Vagina (tissue), 2 donors: ENCODE results near the gene SETBP1. TPM values are rescaled to one million over a fixed set of nuclear protein-coding genes. Genes with fewer than 3 reads are reported as not detected.

Experiments used
- DNase-seq, 2 donors: peaks; one replicate each; pipeline ENCODE4 v3.0.0-alpha.2; 2017; ENCODE audit errors: extremely low spot score in 2 of 2
- H3K27ac ChIP-seq: fragments of 200-600 bp; sonication (generic); one replicate; pipeline ENCODE4 v1.5.1; 2019
- H3K27me3 ChIP-seq: fragments of 200-600 bp; sonication (generic); one replicate; pipeline ENCODE4 v1.5.1; 2019
- H3K36me3 ChIP-seq, 2 donors: fragments of 200-600 bp; sonication (generic); one replicate each; pipeline ENCODE4 v1.5.1; 2017 to 2019
- H3K4me1 ChIP-seq: fragments of 200-600 bp; sonication (generic); one replicate; pipeline ENCODE4 v1.5.1; 2019
- H3K4me3 ChIP-seq, 2 donors: fragments of 200-600 bp; sonication (generic); 1 replicate in 1 of 2; 2 replicates in 1 of 2; pipeline ENCODE4 v1.5.1; 2016 to 2019
- H3K9me3 ChIP-seq: fragments of 200-600 bp; sonication (generic); one replicate; pipeline ENCODE4 v1.5.1; 2019
- POLR2A ChIP-seq, 2 donors: fragments of 450-650 bp; IDR thresholded peaks; one replicate each; pipeline ENCODE4 v1.6.1; 2017; ENCODE audit warnings: antibody characterized with exemption in 2 of 2, mild to moderate bottlenecking in 2 of 2, moderate library complexity in 2 of 2
- POLR2AphosphoS5 ChIP-seq, 2 donors: sonication (generic); formaldehyde crosslinking; IDR thresholded peaks; one replicate each; pipeline ENCODE4 v1.9.0; 2017; ENCODE audit warnings: antibody characterized with exemption in 2 of 2, mild to moderate bottlenecking in 2 of 2, low read depth in 1 of 2; ENCODE audit not compliant: insufficient read depth in 1 of 2
- intact Hi-C: fragments of 100-400 bp; cut with DNase I; formaldehyde crosslinking; loops from one replicate; pipeline ENCODE4 v1.15.1; 2023
- total RNA-seq: library from RNA; depleted of rRNA; stranded (reverse); fragments of >200 nt; gene quantifications from one replicate; pipeline ENCODE4 v1.2.3, GENCODE V29; 2016
- TF ChIP-seq, protein P1 (sequence below), 3 experiments: fragments of 450-650 bp in 2 of 3; fragments of 200-600 bp in 1 of 3; sonication (generic) in 1 of 3; IDR thresholded peaks; one replicate each; pipeline ENCODE4 v1.5.1; 2017 to 2019; ENCODE audit warnings: antibody characterized with exemption in 3 of 3, mild to moderate bottlenecking in 2 of 3, moderate library complexity in 2 of 3

SETBP1 gene
- total RNA-seq, 1 donor from 2014 or later: 38.1 TPM

- Histone ChIP-seq H3K4me1 (peaks cover 40% of the 10 kb centered on the region), H3K27me3 (no peaks in the 10 kb centered on the region), H3K27ac (no peak overlapping the region), H3K4me3 (no peak overlapping the region), H3K36me3 (no peaks in the 10 kb centered on the region), H3K9me3 (no peaks in the 10 kb centered on the region)
- no peak for DNase-seq
- TF ChIP-seq POLR2AphosphoS5 (IDR thresholded peaks at IDR 0.05; ENCODE audit: insufficient read depth in 1 of 2, low read depth in 1 of 2) (no peak), POLR2A (IDR thresholded peaks at IDR 0.05) (no peak)
- TF ChIP-seq, protein P1, sequence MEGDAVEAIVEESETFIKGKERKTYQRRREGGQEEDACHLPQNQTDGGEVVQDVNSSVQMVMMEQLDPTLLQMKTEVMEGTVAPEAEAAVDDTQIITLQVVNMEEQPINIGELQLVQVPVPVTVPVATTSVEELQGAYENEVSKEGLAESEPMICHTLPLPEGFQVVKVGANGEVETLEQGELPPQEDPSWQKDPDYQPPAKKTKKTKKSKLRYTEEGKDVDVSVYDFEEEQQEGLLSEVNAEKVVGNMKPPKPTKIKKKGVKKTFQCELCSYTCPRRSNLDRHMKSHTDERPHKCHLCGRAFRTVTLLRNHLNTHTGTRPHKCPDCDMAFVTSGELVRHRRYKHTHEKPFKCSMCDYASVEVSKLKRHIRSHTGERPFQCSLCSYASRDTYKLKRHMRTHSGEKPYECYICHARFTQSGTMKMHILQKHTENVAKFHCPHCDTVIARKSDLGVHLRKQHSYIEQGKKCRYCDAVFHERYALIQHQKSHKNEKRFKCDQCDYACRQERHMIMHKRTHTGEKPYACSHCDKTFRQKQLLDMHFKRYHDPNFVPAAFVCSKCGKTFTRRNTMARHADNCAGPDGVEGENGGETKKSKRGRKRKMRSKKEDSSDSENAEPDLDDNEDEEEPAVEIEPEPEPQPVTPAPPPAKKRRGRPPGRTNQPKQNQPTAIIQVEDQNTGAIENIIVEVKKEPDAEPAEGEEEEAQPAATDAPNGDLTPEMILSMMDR (IDR thresholded peaks at IDR 0.05): no peak
- intact Hi-C loops: no loop called here
Measured at GRCh38 chr18:44862112-44862511, 181.4 kb downstream of the SETBP1 start.

DNA sequence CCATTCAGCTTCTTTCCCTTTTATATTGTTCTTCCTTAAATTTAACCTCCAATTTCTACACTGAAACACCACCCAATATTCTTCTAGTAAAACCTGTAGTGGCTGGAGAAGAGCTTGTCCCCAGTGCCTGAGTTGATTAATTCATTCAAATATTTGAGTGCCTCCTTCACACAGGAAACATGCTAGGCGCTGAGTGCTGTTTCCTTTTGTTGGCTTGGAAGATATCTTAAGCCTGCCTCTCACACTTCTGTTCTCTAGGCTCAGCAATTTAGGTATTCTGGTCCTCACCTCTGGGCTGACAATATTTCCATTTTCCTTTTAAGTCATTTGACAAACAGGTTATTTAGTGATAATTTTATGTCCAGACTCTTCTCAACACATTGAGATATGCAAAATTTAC is 185.4 kb downstream of the SETBP1 start:
- Histone ChIP-seq H3K27me3 (no peaks in the 10 kb centered on the region), H3K36me3 (peaks cover 0 to 7% of the 10 kb centered on the region in 2 donors), H3K9me3 (no peaks in the 10 kb centered on the region), H3K4me1 (peaks cover 12% of the 10 kb centered on the region), H3K27ac (no peak overlapping the region), H3K4me3 (no peak overlapping the region)
- intact Hi-C loops: no loop called here
- DNase-seq: no peak
- TF ChIP-seq POLR2AphosphoS5 (IDR thresholded peaks at IDR 0.05; ENCODE audit: insufficient read depth in 1 of 2, low read depth in 1 of 2) (no peak), POLR2A (IDR thresholded peaks at IDR 0.05) (no peak)

DNA sequence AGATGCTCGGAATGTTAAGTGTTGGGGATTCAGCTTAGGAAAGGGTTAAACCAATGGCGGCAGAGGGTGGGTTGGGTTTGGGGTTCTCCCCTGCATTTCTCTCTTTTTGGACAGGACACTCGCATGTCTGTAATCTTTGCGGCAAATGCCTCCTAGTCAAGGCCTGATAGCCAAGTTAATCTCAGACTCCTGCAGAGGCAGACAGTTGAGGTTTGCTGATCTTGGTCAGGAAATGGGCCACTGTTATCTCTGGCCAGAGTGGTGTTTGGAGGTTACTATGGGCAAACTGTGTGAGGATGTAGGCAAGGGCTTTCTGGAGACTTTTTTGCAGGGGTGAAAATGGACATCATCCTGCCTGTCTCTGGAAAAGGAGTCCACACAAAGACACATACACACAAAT is 188.8 kb downstream of the SETBP1 start:
- intact Hi-C loops: no loop called here
- no peak for DNase-seq
- Histone ChIP-seq H3K27me3 (no peaks in the 10 kb centered on the region), H3K4me1 (peaks cover 6% of the 10 kb centered on the region), H3K4me3 (no peak overlapping the region), H3K9me3 (no peaks in the 10 kb centered on the region), H3K27ac (no peak overlapping the region), H3K36me3 (peaks cover 0 to 7% of the 10 kb centered on the region in 2 donors)
- TF ChIP-seq, protein P1 (IDR thresholded peaks at IDR 0.05): no peak
- TF ChIP-seq POLR2AphosphoS5 (IDR thresholded peaks at IDR 0.05; ENCODE audit: insufficient read depth in 1 of 2, low read depth in 1 of 2): no peak
- TF ChIP-seq POLR2A (IDR thresholded peaks at IDR 0.05): no peak

GRCh38 chr18:44870631-44871502 is 190.2 kb downstream of the SETBP1 start:
- no peaks in the 10 kb centered on the region for H3K27me3 ChIP-seq
- H3K4me1 ChIP-seq: peaks cover under 1% of the 10 kb centered on the region
- H3K27ac ChIP-seq: no peak overlapping the region
- no peak for DNase-seq
- intact Hi-C loops: no loop called here
- no peak for TF ChIP-seq POLR2AphosphoS5 (IDR thresholded peaks at IDR 0.05; ENCODE audit: insufficient read depth in 1 of 2, low read depth in 1 of 2)
- no peaks in the 10 kb centered on the region for H3K9me3 ChIP-seq
- H3K4me3 ChIP-seq: no peak overlapping the region
- peaks cover 0 to 7% of the 10 kb centered on the region in 2 donors for H3K36me3 ChIP-seq

- no peaks in the 10 kb centered on the region for H3K27me3 ChIP-seq
- H3K27ac ChIP-seq: no peak overlapping the region
- intact Hi-C loops: no loop called here
- peaks cover 0 to 7% of the 10 kb centered on the region in 2 donors for H3K36me3 ChIP-seq
- no peaks in the 10 kb centered on the region for H3K9me3 ChIP-seq
- H3K4me1 ChIP-seq: no peaks in the 10 kb centered on the region
- DNase-seq: no peak
- H3K4me3 ChIP-seq: no peak overlapping the region
- TF ChIP-seq, protein P1 (IDR thresholded peaks at IDR 0.05): no peak
- TF ChIP-seq POLR2AphosphoS5 (IDR thresholded peaks at IDR 0.05; ENCODE audit: insufficient read depth in 1 of 2, low read depth in 1 of 2) (no peak), POLR2A (IDR thresholded peaks at IDR 0.05) (no peak)
Measured at GRCh38 chr18:44871771-44872170, 191.1 kb downstream of the SETBP1 start.

DNA sequence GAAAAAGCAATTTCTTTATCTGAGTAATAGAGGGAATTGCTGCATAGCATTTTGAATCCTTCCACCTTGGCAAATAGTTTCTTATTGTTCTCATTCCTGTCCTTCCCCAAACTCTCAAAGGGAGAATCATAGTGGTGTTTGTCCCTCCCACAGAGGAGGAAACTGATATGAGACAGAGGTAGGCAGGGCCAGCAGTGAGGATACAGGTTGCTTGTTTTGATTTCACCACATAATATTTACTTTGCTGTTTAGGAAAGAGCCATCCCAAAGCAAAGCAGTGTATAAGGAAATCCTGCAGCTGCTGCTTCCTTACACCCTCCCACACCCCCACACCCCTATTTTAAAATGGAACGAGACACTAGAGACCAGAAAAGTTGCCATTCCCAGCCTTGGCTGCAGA is 195.3 kb downstream of the SETBP1 start:
- no peaks in the 10 kb centered on the region for H3K27me3 ChIP-seq
- TF ChIP-seq, protein P1 (IDR thresholded peaks at IDR 0.05): no peak
- TF ChIP-seq POLR2A (IDR thresholded peaks at IDR 0.05): no peak
- no peak for TF ChIP-seq POLR2AphosphoS5 (IDR thresholded peaks at IDR 0.05; ENCODE audit: insufficient read depth in 1 of 2, low read depth in 1 of 2)
- DNase-seq: no peak
- no peak overlapping the region for H3K27ac ChIP-seq
- intact Hi-C loops: no loop called here
- H3K4me1 ChIP-seq: no peaks in the 10 kb centered on the region
- H3K9me3 ChIP-seq: no peaks in the 10 kb centered on the region
- H3K4me3 ChIP-seq: no peak overlapping the region
- H3K36me3 ChIP-seq: no peaks in the 10 kb centered on the region
